ENCODE data around the gene CERS1. TPM values are rescaled to one million over a fixed set of nuclear protein-coding genes. Genes with fewer than 3 reads are reported as not detected.

Gene CERS1
- total and polyA plus RNA-seq, 3 donors from 2014 or later: 43.0 to 73.2 (median 64.5) TPM

GRCh38 chr19:18854982-18855381 is 41.0 kb downstream of the CERS1 start:
- intact Hi-C loops (cut with DNase I; ENCODE audit: low total_unique reads): no loop called here
- Histone ChIP-seq H3K4me1 (peaks cover 23% of the 10 kb centered on the region), H3K9me3 (no peaks in the 10 kb centered on the region), H3K27ac (no peak overlapping the region), H3K36me3 (ENCODE audit: low read depth, missing control alignments) (no peaks in the 10 kb centered on the region), H3K4me3 (no peak overlapping the region), H3K27me3 (no peaks in the 10 kb centered on the region)
- TF ChIP-seq CTCF (IDR thresholded peaks at IDR 0.05): no peak
- no peak for TF ChIP-seq POLR2A (IDR thresholded peaks at IDR 0.05)
- 96 to 97% methylated on average over 7 to 33 of the region's 33 CpGs for WGBS, 2 donors
- no peak for DNase-seq

- Histone ChIP-seq H3K27me3 (no peaks in the 10 kb centered on the region), H3K4me1 (peaks cover 34% of the 10 kb centered on the region), H3K4me3 (no peak overlapping the region), H3K36me3 (ENCODE audit: low read depth, missing control alignments) (no peaks in the 10 kb centered on the region), H3K9me3 (no peaks in the 10 kb centered on the region), H3K27ac (no peak overlapping the region)
- TF ChIP-seq CTCF (IDR thresholded peaks at IDR 0.05) (peak in 1 of 3 experiments; percentile 12), POLR2A (IDR thresholded peaks at IDR 0.05) (no peak)
- WGBS, 2 donors: 86 to 92% methylated on average over 15 to 17 of the region's 17 CpGs
- DNase-seq: no peak
- intact Hi-C loops (cut with DNase I; ENCODE audit: low total_unique reads): no loop called here
Observed at GRCh38 chr19:18853755-18854427, 42.1 kb downstream of the CERS1 start.

GRCh38 chr19:18852648-18853047 is 43.3 kb downstream of the CERS1 start:
- 70 to 85% methylated on average over 9 to 12 of the region's 12 CpGs for WGBS, 2 donors
- Histone ChIP-seq H3K9me3 (no peaks in the 10 kb centered on the region), H3K27me3 (no peaks in the 10 kb centered on the region), H3K4me1 (peaks cover 46% of the 10 kb centered on the region), H3K36me3 (ENCODE audit: low read depth, missing control alignments) (no peaks in the 10 kb centered on the region), H3K27ac (no peak overlapping the region), H3K4me3 (no peak overlapping the region)
- intact Hi-C loops (cut with DNase I; ENCODE audit: low total_unique reads): no loop called here
- no peak for DNase-seq
- TF ChIP-seq CTCF (IDR thresholded peaks at IDR 0.05) (no peak), POLR2A (IDR thresholded peaks at IDR 0.05) (no peak)

GRCh38 chr19:18851673-18852325 is 44.2 kb downstream of the CERS1 start:
- H3K4me1 ChIP-seq: peaks cover 54% of the 10 kb centered on the region
- intact Hi-C loops (cut with DNase I; ENCODE audit: low total_unique reads): no loop called here
- H3K9me3 ChIP-seq: no peaks in the 10 kb centered on the region
- TF ChIP-seq CTCF (IDR thresholded peaks at IDR 0.05) (no peak), POLR2A (IDR thresholded peaks at IDR 0.05) (no peak)
- no peaks in the 10 kb centered on the region for H3K36me3 ChIP-seq (ENCODE audit: low read depth, missing control alignments)
- WGBS, 2 donors: 93 to 94% methylated on average over 16 to 31 of the region's 31 CpGs
- H3K4me3 ChIP-seq: no peak overlapping the region
- no peak overlapping the region for H3K27ac ChIP-seq
- DNase-seq: no peak
- H3K27me3 ChIP-seq: no peaks in the 10 kb centered on the region

Data from testis (tissue), 3 donors.